Fibroblast of lung (primary cell): Measurements from ENCODE around the gene FAM110A. TPM values are rescaled to one million over a fixed set of nuclear protein-coding genes. Genes with fewer than 3 reads are reported as not detected.

Source experiments
- DNase-seq, 2 donors: peaks; one replicate each; pipeline versions ENCODE4 v3.0.0 to v3.0.0-alpha.2; 2010; ENCODE audit warnings: low read depth in 2 of 2
- H2AFZ ChIP-seq: 2 replicates; pipeline ENCODE4 v1.5.1; 2012; ENCODE audit warnings: low read length, control low read depth, inconsistent platforms
- H3K27ac ChIP-seq: 2 replicates; pipeline ENCODE4 v1.5.1; 2011; ENCODE audit warnings: low read length, control low read depth; ENCODE audit not compliant: insufficient read depth
- H3K27me3 ChIP-seq: 2 replicates; pipeline ENCODE4 v1.5.1; 2011; ENCODE audit warnings: mild to moderate bottlenecking, low read length; ENCODE audit not compliant: control insufficient read depth, insufficient read depth
- H3K36me3 ChIP-seq: 2 replicates; pipeline ENCODE4 v1.5.1; 2011; ENCODE audit warnings: low read length; ENCODE audit not compliant: control insufficient read depth, insufficient read depth
- H3K4me1 ChIP-seq: 2 replicates; pipeline ENCODE4 v1.5.1; 2011; ENCODE audit warnings: low read length; ENCODE audit not compliant: control insufficient read depth, insufficient read depth; ENCODE audit errors: extremely low read depth
- H3K4me2 ChIP-seq: 2 replicates; pipeline ENCODE4 v1.5.1; 2011; ENCODE audit warnings: low read length, control low read depth; ENCODE audit not compliant: insufficient read depth; ENCODE audit errors: extremely low read depth
- H3K4me3 ChIP-seq, 4 experiments: fragments of 200-600 bp in 1 of 4; sonication (generic) in 1 of 4; replicated peaks in 1 of 4; 2 replicates each; pipeline ENCODE4 v1.5.1; 2011 to 2016; ENCODE audit warnings: low read length in 4 of 4, low read depth in 3 of 4, mild to moderate bottlenecking in 3 of 4, control low read depth in 2 of 4, inconsistent platforms in 1 of 4, mixed read lengths in 1 of 4; ENCODE audit not compliant: insufficient read depth in 1 of 4; ENCODE audit errors: control extremely low read depth in 1 of 4
- H3K79me2 ChIP-seq: 2 replicates; pipeline ENCODE4 v1.5.1; 2012; ENCODE audit warnings: mild to moderate bottlenecking, low read length, inconsistent platforms; ENCODE audit not compliant: control insufficient read depth, insufficient read depth
- H3K9ac ChIP-seq: 2 replicates; pipeline ENCODE4 v1.5.1; 2011; ENCODE audit warnings: mild to moderate bottlenecking, low read length, control low read depth; ENCODE audit not compliant: insufficient read depth
- H3K9me3 ChIP-seq: 2 replicates; pipeline ENCODE4 v1.5.1; 2012; ENCODE audit warnings: low read depth, low read length; ENCODE audit not compliant: control insufficient read depth, insufficient read depth
- H4K20me1 ChIP-seq: 2 replicates; pipeline ENCODE4 v1.5.1; 2011; ENCODE audit warnings: low read length; ENCODE audit not compliant: control insufficient read depth, insufficient read depth; ENCODE audit errors: extremely low read depth
- CTCF ChIP-seq, 2 donors: IDR thresholded peaks in 1 of 2; conservative IDR thresholded peaks in 1 of 2; 1 replicate in 1 of 2; 2 replicates in 1 of 2; pipeline ENCODE4 v1.5.1; 2011 to 2012; ENCODE audit warnings: low read length in 2 of 2, control low read depth in 1 of 2, inconsistent platforms in 1 of 2, low read depth in 1 of 2, mild to moderate bottlenecking in 1 of 2
- EZH2 ChIP-seq: IDR thresholded peaks from 2 replicates; pipeline ENCODE4 v1.5.1; 2012; ENCODE audit warnings: low read length, control low read depth, mild to moderate bottlenecking; ENCODE audit errors: missing control alignments
- polyA plus RNA-seq, 2 donors: library from polyadenylated mRNA; depleted of rRNA in 1 of 2; stranded (reverse) in 1 of 2; unstranded in 1 of 2; fragments of >200 nt; gene quantifications; 2 replicates each; pipeline ENCODE4 v1.2.1, GENCODE V29; 2011 to 2012; ENCODE audit warnings: missing spikeins in 1 of 2
- total RNA-seq: library from RNA; depleted of rRNA; stranded (reverse); fragments of >200 nt; gene quantifications from 2 replicates; pipeline ENCODE4 v1.2.1, GENCODE V29; 2014

Gene FAM110A
- total and polyA plus RNA-seq, 2 donors (not counting 1 experiment from before 2014, with no cell fraction given): 1.5 to 1.8 TPM

DNA sequence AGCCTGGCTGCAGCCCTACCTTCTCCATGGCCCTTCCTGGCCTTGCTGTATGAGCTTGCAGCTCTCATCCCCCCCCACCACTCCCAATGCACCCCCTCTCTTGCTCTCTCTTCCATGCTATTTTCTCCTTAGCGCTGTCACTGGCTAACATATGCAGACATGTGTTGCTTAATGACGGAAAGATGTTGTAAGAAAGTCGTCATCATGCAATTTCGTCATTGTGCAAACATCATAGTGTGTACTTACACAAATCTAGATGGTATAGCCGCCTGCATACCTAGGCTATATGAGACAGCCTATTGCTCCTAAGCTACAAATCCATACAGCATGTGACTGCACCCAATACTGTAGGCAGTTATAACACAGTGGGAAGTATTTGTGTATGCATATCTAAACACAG is 55.6 kb downstream of the FAM110A start:
- Histone ChIP-seq H3K4me3 (no peak overlapping the region), H3K4me2 (no peak overlapping the region), H2AFZ (no peak overlapping the region), H3K4me1 (no peaks in the 10 kb centered on the region), H3K27ac (no peak overlapping the region), H3K36me3 (no peaks in the 10 kb centered on the region), H3K9ac (no peak overlapping the region), H4K20me1 (no peaks in the 10 kb centered on the region), H3K27me3 (no peaks in the 10 kb centered on the region), H3K9me3 (no peaks in the 10 kb centered on the region), H3K79me2 (no peaks in the 10 kb centered on the region)
- TF ChIP-seq CTCF (conservative IDR thresholded peaks at IDR 0.05 in 1 of 2, IDR thresholded peaks at IDR 0.05 in 1 of 2; ENCODE audit: low read depth in 1 of 2, low read length in 2 of 2) (no peak), EZH2 (no peak)
- DNase-seq: no peak

DNA sequence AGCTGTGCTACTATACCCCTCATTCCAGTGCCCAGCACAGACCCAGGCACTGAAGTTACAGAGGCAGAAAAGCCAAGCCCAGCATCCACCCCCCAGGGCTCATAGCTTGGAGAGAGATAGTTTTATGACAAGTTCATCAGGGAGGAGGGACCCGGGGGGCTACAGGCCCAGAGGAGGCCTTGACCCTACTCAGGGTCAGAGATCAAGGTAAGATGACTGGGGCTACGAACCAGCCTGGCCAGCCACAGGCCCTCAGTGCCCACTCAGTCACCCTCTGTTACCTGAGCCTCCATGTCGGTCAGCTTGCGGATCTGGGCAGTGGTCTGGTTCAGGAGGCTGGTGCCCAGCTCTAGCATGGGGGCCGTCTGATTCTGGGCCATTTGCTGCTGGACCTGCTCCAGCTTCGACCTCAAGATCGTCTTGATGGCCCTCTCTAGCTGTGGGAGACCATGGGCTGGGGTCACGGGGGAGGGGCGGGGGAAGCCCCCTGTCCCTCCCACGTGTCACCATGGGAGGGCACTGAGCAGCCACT is 56.5 kb downstream of the FAM110A start:
- Histone ChIP-seq H3K4me3 (no peak overlapping the region), H3K4me1 (no peaks in the 10 kb centered on the region), H3K36me3 (no peaks in the 10 kb centered on the region), H4K20me1 (no peaks in the 10 kb centered on the region), H2AFZ (no peak overlapping the region), H3K27me3 (no peaks in the 10 kb centered on the region), H3K9me3 (no peaks in the 10 kb centered on the region), H3K79me2 (no peaks in the 10 kb centered on the region), H3K9ac (no peak overlapping the region), H3K27ac (no peak overlapping the region), H3K4me2 (no peak overlapping the region)
- TF ChIP-seq EZH2: no peak
- TF ChIP-seq CTCF (conservative IDR thresholded peaks at IDR 0.05 in 1 of 2, IDR thresholded peaks at IDR 0.05 in 1 of 2; ENCODE audit: low read depth in 1 of 2, low read length in 2 of 2): no peak
- no peak for DNase-seq

- Histone ChIP-seq H3K36me3 (no peaks in the 10 kb centered on the region), H3K27ac (no peak overlapping the region), H3K9me3 (no peaks in the 10 kb centered on the region), H3K27me3 (no peaks in the 10 kb centered on the region), H3K4me2 (no peak overlapping the region), H3K9ac (no peak overlapping the region), H3K4me3 (no peak overlapping the region), H4K20me1 (no peaks in the 10 kb centered on the region), H3K4me1 (no peaks in the 10 kb centered on the region), H3K79me2 (no peaks in the 10 kb centered on the region), H2AFZ (no peak overlapping the region)
- no peak for DNase-seq
- no peak for TF ChIP-seq CTCF (conservative IDR thresholded peaks at IDR 0.05 in 1 of 2, IDR thresholded peaks at IDR 0.05 in 1 of 2; ENCODE audit: low read depth in 1 of 2, low read length in 2 of 2)
- no peak for TF ChIP-seq EZH2
These were observed 57.1 kb downstream of the FAM110A start for GRCh38 chr20:890666-891057.
